ENCODE data around the gene BNIP3.

Gene BNIP3

GRCh38 chr10:131949041-131949862, 32.5 kb downstream of the BNIP3 start:
- no peak for DNase-seq (ENCODE audit: low spot score)

- DNase-seq (ENCODE audit: low spot score) = no peak
Measured at GRCh38 chr10:131948501-131948900, 33.2 kb downstream of the BNIP3 start.

- peak; percentile 92 for DNase-seq (ENCODE audit: low spot score)
Measured at GRCh38 chr10:131947631-131948347, 33.9 kb downstream of the BNIP3 start.

GRCh38 chr10:131946880-131947279, 34.8 kb downstream of the BNIP3 start:
- no peak for DNase-seq (ENCODE audit: low spot score)

GRCh38 chr10:131946321-131946751, 35.4 kb downstream of the BNIP3 start:
- DNase-seq (ENCODE audit: low spot score) = peak; percentile 96

GRCh38 chr10:131944976-131945695, 36.6 kb downstream of the BNIP3 start:
- no peak for DNase-seq (ENCODE audit: low spot score)

GRCh38 chr10:131944412-131944811, 37.3 kb downstream of the BNIP3 start:
- DNase-seq (ENCODE audit: low spot score) = no peak

- DNase-seq (ENCODE audit: low spot score) = peak; percentile 26
Measured at GRCh38 chr10:131943021-131943814, 38.5 kb downstream of the BNIP3 start.

GRCh38 chr10:131942455-131942854, 39.3 kb downstream of the BNIP3 start:
- no peak for DNase-seq (ENCODE audit: low spot score)

- DNase-seq (ENCODE audit: low spot score) = no peak
Measured at GRCh38 chr10:131938681-131939080, 43.0 kb downstream of the BNIP3 start.

- no peak for DNase-seq (ENCODE audit: low spot score)
Measured at GRCh38 chr10:131937836-131938235, 43.9 kb downstream of the BNIP3 start.

GRCh38 chr10:131936736-131937135, 45.0 kb downstream of the BNIP3 start:
- no peak for DNase-seq (ENCODE audit: low spot score)

- no peak for DNase-seq (ENCODE audit: low spot score)
Measured at GRCh38 chr10:131936294-131936693, 45.4 kb downstream of the BNIP3 start.

GRCh38 chr10:131935260-131935659, 46.5 kb downstream of the BNIP3 start:
- DNase-seq (ENCODE audit: low spot score) = no peak

GRCh38 chr10:131934769-131935168, 47.0 kb downstream of the BNIP3 start:
- DNase-seq (ENCODE audit: low spot score) = no peak

- no peak for DNase-seq (ENCODE audit: low spot score)
Measured at GRCh38 chr10:131933696-131934086, 48.0 kb downstream of the BNIP3 start.

GRCh38 chr10:131933016-131933695, 48.6 kb downstream of the BNIP3 start:
- no peak for DNase-seq (ENCODE audit: low spot score)

GRCh38 chr10:131931981-131932380, 49.7 kb downstream of the BNIP3 start:
- DNase-seq (ENCODE audit: low spot score) = no peak

- no peak for DNase-seq (ENCODE audit: low spot score)
Measured at GRCh38 chr10:131930586-131931330, 51.0 kb downstream of the BNIP3 start.

GRCh38 chr10:131930150-131930549, 51.6 kb downstream of the BNIP3 start:
- no peak for DNase-seq (ENCODE audit: low spot score)
